GM12892 (cell line): ENCODE measurements around the gene MUC5AC.

ENCODE experiments used
- POLR2A ChIP-seq: IDR thresholded peaks from 2 replicates; pipeline ENCODE4 v1.6.1; 2011; ENCODE audit warnings: low read depth, low read length, control low read depth
- POLR2AphosphoS5 ChIP-seq: IDR thresholded peaks from 2 replicates; pipeline ENCODE4 v1.6.1; 2011; ENCODE audit warnings: low read depth, low read length, control low read depth
- TAF1 ChIP-seq: IDR thresholded peaks from 2 replicates; pipeline ENCODE4 v1.6.1; 2011; ENCODE audit warnings: low read depth, mild to moderate bottlenecking, control low read depth, low read length, borderline replicate concordance

DNA sequence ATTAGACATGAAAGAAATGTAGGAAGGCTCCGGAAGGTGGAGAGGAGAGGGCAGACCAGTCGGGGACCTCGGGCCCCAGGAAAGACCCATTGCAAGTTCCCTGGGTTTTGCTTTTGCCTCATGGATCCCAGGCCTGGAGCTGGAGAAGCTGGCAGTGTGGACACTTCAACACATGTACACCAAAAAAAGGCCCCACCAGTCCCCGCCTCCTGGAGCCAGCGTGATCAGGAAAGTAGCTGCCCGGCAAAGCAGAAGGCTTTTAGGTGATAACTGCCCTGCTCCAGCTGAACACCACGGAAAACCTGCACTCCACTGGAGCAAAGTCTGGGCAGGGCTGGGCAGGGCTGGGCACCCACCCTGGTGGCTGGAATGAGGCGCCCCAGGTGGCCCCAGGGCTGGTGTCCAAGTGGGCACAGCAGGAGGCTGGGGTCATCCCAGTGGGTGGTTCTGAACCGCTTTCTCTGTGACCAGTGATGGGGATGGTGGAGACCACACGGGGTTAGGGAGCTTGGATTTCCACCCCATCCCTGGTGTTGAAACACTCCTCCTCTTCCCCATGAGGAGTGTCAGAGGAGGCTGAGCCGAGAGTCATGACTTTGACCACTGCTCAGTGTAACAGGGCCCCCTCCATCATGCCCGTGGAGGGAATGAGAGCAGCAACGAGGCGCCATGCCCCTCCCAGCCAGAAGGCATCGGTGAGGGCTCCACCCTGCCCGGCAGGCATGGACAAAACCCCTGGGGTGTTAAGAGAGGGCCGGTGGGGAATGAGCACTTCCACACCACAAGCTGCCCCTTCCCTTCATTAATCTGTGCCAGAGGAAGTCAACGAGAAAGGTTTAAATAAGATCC, 16.9 kb upstream of the MUC5AC start:
- TF ChIP-seq POLR2A = no peak
- TF ChIP-seq POLR2AphosphoS5 = no peak
- no peak for TF ChIP-seq TAF1
